ENCODE results near the gene TTLL10. TPM values are rescaled to one million over a fixed set of nuclear protein-coding genes. Genes with fewer than 3 reads are reported as not detected.

TTLL10 gene
- total and polyA plus RNA-seq, 2 experiments from 2014 or later = not detected

- no peaks in the 10 kb centered on the region for H3K4me1 ChIP-seq (ENCODE audit: insufficient read depth)
- H3K4me2 ChIP-seq (ENCODE audit: unreplicated experiment) = no peak overlapping the region
- no peak overlapping the region for H3K27ac ChIP-seq
- in situ Hi-C loops (cut with MboI) = no loop called here
- H3K4me3 ChIP-seq = no peak overlapping the region
- TF ChIP-seq EZH2 (IDR thresholded peaks at IDR 0.05; ENCODE audit: insufficient read depth, poor library complexity, severe bottlenecking) (no peak), EZH2phosphoT487 (IDR thresholded peaks at IDR 0.05; ENCODE audit: insufficient read depth, low read depth) (no peak)
- no peaks in the 10 kb centered on the region for H3K79me2 ChIP-seq (ENCODE audit: insufficient read depth)
- no peak overlapping the region for H2AFZ ChIP-seq
- no peaks in the 10 kb centered on the region for H4K20me1 ChIP-seq (ENCODE audit: insufficient read depth)
- H3K36me3 ChIP-seq (ENCODE audit: low read depth) = no peaks in the 10 kb centered on the region
- WGBS, 2 experiments (ENCODE audit: low coverage in 1 of 2, low lambda C conversion rate in 2 of 2, missing lambda C conversion rate in 2 of 2) = 78 to 80% methylated on average over 22 of the region's 22 CpGs
- H3K27me3 ChIP-seq (replicated peaks; ENCODE audit: insufficient read depth) = no peaks in the 10 kb centered on the region
- no peaks in the 10 kb centered on the region for H3F3A ChIP-seq (ENCODE audit: insufficient read depth)
- H3K9me2 ChIP-seq (ENCODE audit: insufficient read depth) = no peaks in the 10 kb centered on the region
- no peak overlapping the region for H3K9ac ChIP-seq
- DNase-seq = no peak
- peaks cover 3% of the 10 kb centered on the region for H3K9me3 ChIP-seq (ENCODE audit: low read depth)
These were observed 25.7 kb downstream of the TTLL10 start for GRCh38 chr1:1199141-1199960.

GRCh38 chr1:1199961-1200875 lies 26.5 kb downstream of the TTLL10 start:
- H3K9ac ChIP-seq = no peak overlapping the region
- H3K9me2 ChIP-seq (ENCODE audit: insufficient read depth) = no peaks in the 10 kb centered on the region
- H4K20me1 ChIP-seq (ENCODE audit: insufficient read depth) = no peaks in the 10 kb centered on the region
- H3K36me3 ChIP-seq (ENCODE audit: low read depth) = no peaks in the 10 kb centered on the region
- H3K4me3 ChIP-seq = no peak overlapping the region
- H3K4me2 ChIP-seq (ENCODE audit: unreplicated experiment) = no peak overlapping the region
- 77 to 78% methylated on average over 29 to 31 of the region's 31 CpGs for WGBS, 2 experiments (ENCODE audit: low coverage in 1 of 2, low lambda C conversion rate in 2 of 2, missing lambda C conversion rate in 2 of 2)
- in situ Hi-C loops (cut with MboI) = no loop called here
- no peaks in the 10 kb centered on the region for H3K27me3 ChIP-seq (replicated peaks; ENCODE audit: insufficient read depth)
- no peak for DNase-seq
- no peak overlapping the region for H3K27ac ChIP-seq
- no peaks in the 10 kb centered on the region for H3K4me1 ChIP-seq (ENCODE audit: insufficient read depth)
- no peaks in the 10 kb centered on the region for H3K79me2 ChIP-seq (ENCODE audit: insufficient read depth)
- no peak overlapping the region for H2AFZ ChIP-seq
- no peaks in the 10 kb centered on the region for H3K9me3 ChIP-seq (ENCODE audit: low read depth)
- no peak for TF ChIP-seq EZH2phosphoT487 (IDR thresholded peaks at IDR 0.05; ENCODE audit: insufficient read depth, low read depth)
- no peak for TF ChIP-seq EZH2 (IDR thresholded peaks at IDR 0.05; ENCODE audit: insufficient read depth, poor library complexity, severe bottlenecking)
- H3F3A ChIP-seq (ENCODE audit: insufficient read depth) = no peaks in the 10 kb centered on the region

GRCh38 chr1:1200876-1201810 lies 27.5 kb downstream of the TTLL10 start:
- WGBS, 2 experiments (ENCODE audit: low coverage in 1 of 2, low lambda C conversion rate in 2 of 2, missing lambda C conversion rate in 2 of 2) = 2 to 3% methylated on average over 23 to 58 of the region's 109 CpGs
- H3K79me2 ChIP-seq (ENCODE audit: insufficient read depth) = no peaks in the 10 kb centered on the region
- no peaks in the 10 kb centered on the region for H3K9me2 ChIP-seq (ENCODE audit: insufficient read depth)
- H3K4me2 ChIP-seq (ENCODE audit: unreplicated experiment) = peak overlapping the region; percentile 77
- H3K4me1 ChIP-seq (ENCODE audit: insufficient read depth) = no peaks in the 10 kb centered on the region
- no peaks in the 10 kb centered on the region for H3F3A ChIP-seq (ENCODE audit: insufficient read depth)
- no peak for TF ChIP-seq EZH2 (IDR thresholded peaks at IDR 0.05; ENCODE audit: insufficient read depth, poor library complexity, severe bottlenecking)
- no peak for TF ChIP-seq EZH2phosphoT487 (IDR thresholded peaks at IDR 0.05; ENCODE audit: insufficient read depth, low read depth)
- no peaks in the 10 kb centered on the region for H3K27me3 ChIP-seq (replicated peaks; ENCODE audit: insufficient read depth)
- DNase-seq = peak; percentile 67
- no peaks in the 10 kb centered on the region for H3K36me3 ChIP-seq (ENCODE audit: low read depth)
- H3K9me3 ChIP-seq (ENCODE audit: low read depth) = no peaks in the 10 kb centered on the region
- no peaks in the 10 kb centered on the region for H4K20me1 ChIP-seq (ENCODE audit: insufficient read depth)
- H3K9ac ChIP-seq = peak overlapping the region; percentile 51
- peak overlapping the region; percentile 63 for H3K4me3 ChIP-seq
- in situ Hi-C loops (cut with MboI) = no loop called here
- H2AFZ ChIP-seq = peak overlapping the region; percentile 34
- H3K27ac ChIP-seq = no peak overlapping the region

All from GM23248 (cell line).